ENCODE data around the gene PSMB3.

- TF ChIP-seq, protein P1, sequence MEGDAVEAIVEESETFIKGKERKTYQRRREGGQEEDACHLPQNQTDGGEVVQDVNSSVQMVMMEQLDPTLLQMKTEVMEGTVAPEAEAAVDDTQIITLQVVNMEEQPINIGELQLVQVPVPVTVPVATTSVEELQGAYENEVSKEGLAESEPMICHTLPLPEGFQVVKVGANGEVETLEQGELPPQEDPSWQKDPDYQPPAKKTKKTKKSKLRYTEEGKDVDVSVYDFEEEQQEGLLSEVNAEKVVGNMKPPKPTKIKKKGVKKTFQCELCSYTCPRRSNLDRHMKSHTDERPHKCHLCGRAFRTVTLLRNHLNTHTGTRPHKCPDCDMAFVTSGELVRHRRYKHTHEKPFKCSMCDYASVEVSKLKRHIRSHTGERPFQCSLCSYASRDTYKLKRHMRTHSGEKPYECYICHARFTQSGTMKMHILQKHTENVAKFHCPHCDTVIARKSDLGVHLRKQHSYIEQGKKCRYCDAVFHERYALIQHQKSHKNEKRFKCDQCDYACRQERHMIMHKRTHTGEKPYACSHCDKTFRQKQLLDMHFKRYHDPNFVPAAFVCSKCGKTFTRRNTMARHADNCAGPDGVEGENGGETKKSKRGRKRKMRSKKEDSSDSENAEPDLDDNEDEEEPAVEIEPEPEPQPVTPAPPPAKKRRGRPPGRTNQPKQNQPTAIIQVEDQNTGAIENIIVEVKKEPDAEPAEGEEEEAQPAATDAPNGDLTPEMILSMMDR (conservative IDR thresholded peaks at IDR 0.05 in 1 of 2, IDR thresholded peaks at IDR 0.05 in 1 of 2; ENCODE audit: extremely low read depth in 1 of 2, insufficient read depth in 1 of 2, low read depth in 1 of 2, low read length in 2 of 2) = no peak
- no peak for TF ChIP-seq EZH2 (IDR thresholded peaks at IDR 0.05; ENCODE audit: borderline replicate concordance, low read length)
Measured at GRCh38 chr17:38706505-38707216, 45.9 kb upstream of the PSMB3 start.
